ENCODE results near the gene ZMPSTE24.

The ZMPSTE24 gene

DNA sequence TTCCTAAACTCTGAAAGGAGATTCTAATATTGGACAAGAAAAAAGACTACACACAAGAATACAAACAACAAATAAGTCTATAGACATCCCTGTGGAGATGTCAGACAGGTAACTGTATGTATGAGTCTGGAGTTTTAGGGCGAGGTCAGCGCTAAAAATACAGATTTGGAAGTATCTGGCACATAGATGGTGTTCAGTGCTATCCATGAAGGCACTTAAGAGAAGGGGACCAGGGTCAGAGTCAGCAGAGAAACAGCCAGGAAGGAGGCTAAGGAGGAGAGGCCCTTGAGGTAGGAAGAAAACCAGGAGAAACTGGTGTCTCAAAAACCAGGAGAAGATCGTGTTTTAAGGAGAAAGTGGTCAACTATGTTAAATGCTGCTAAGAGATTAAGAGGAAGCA lies 18.1 kb downstream of the ZMPSTE24 start:
- peaks cover 56% of the 10 kb centered on the region for H3K36me3 ChIP-seq (ENCODE audit: control insufficient read depth, low read length)
- no peak overlapping the region for H3K27ac ChIP-seq (ENCODE audit: low read depth, low read length)
- no peak overlapping the region for H3K4me2 ChIP-seq (ENCODE audit: low read length)
- H3K9me3 ChIP-seq (ENCODE audit: control insufficient read depth, insufficient read depth, low read length): no peaks in the 10 kb centered on the region
- no peak overlapping the region for H3K4me3 ChIP-seq (ENCODE audit: low read length)
- no peak for TF ChIP-seq EZH2phosphoT487 (IDR thresholded peaks at IDR 0.05; ENCODE audit: borderline replicate concordance, low read length)
- TF ChIP-seq, protein P1, sequence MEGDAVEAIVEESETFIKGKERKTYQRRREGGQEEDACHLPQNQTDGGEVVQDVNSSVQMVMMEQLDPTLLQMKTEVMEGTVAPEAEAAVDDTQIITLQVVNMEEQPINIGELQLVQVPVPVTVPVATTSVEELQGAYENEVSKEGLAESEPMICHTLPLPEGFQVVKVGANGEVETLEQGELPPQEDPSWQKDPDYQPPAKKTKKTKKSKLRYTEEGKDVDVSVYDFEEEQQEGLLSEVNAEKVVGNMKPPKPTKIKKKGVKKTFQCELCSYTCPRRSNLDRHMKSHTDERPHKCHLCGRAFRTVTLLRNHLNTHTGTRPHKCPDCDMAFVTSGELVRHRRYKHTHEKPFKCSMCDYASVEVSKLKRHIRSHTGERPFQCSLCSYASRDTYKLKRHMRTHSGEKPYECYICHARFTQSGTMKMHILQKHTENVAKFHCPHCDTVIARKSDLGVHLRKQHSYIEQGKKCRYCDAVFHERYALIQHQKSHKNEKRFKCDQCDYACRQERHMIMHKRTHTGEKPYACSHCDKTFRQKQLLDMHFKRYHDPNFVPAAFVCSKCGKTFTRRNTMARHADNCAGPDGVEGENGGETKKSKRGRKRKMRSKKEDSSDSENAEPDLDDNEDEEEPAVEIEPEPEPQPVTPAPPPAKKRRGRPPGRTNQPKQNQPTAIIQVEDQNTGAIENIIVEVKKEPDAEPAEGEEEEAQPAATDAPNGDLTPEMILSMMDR (IDR thresholded peaks at IDR 0.05; ENCODE audit: low read depth, low read length, poor library complexity, severe bottlenecking): no peak
- H3K27me3 ChIP-seq (ENCODE audit: control insufficient read depth, low read length): no peaks in the 10 kb centered on the region
- no peaks in the 10 kb centered on the region for H4K20me1 ChIP-seq (ENCODE audit: control insufficient read depth, insufficient read depth, low read depth, low read length)
- no peaks in the 10 kb centered on the region for H3K79me2 ChIP-seq (ENCODE audit: control insufficient read depth, low read length)
- H3K9me2 ChIP-seq (replicated peaks; ENCODE audit: control insufficient read depth, low read length): no peaks in the 10 kb centered on the region
- no peaks in the 10 kb centered on the region for H3F3A ChIP-seq (ENCODE audit: control insufficient read depth, insufficient read depth)
- no peaks in the 10 kb centered on the region for H3K4me1 ChIP-seq (ENCODE audit: control insufficient read depth, low read length)

DNA sequence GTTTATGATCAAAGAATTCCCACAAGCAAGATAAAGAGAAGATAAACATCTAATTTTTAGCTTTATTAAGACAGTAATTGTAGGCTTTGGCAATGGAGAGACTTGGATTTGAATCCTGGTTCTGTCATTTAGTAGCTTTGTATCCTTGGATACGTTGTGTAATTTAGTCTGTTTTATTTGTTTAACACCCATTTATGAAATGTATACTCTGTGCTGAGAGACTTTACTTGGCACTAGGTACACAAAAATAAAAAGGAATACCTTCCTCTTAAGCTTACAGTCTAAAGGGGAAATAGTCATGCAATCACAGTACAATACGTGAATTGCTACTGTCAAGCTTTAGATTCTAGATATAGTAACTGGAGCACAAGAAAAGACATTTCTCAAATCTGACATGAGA lies 23.8 kb downstream of the ZMPSTE24 start:
- H3K4me1 ChIP-seq (ENCODE audit: control insufficient read depth, low read length): no peaks in the 10 kb centered on the region
- no peaks in the 10 kb centered on the region for H3K27me3 ChIP-seq (ENCODE audit: control insufficient read depth, low read length)
- no peak overlapping the region for H3K4me2 ChIP-seq (ENCODE audit: low read length)
- H3K27ac ChIP-seq (ENCODE audit: low read depth, low read length): no peak overlapping the region
- no peak for TF ChIP-seq EZH2phosphoT487 (IDR thresholded peaks at IDR 0.05; ENCODE audit: borderline replicate concordance, low read length)
- TF ChIP-seq, protein P1 (IDR thresholded peaks at IDR 0.05; ENCODE audit: low read depth, low read length, poor library complexity, severe bottlenecking): no peak
- H3F3A ChIP-seq (ENCODE audit: control insufficient read depth, insufficient read depth): 0 out of 2 replicates have a peak, but pooled peaks cover 4% of the 10 kb centered on the region
- no peaks in the 10 kb centered on the region for H4K20me1 ChIP-seq (ENCODE audit: control insufficient read depth, insufficient read depth, low read depth, low read length)
- no peaks in the 10 kb centered on the region; the same call in 1 of the 2 replicates for H3K79me2 ChIP-seq (ENCODE audit: control insufficient read depth, low read length)
- no peak overlapping the region for H3K4me3 ChIP-seq (ENCODE audit: low read length)
- no peaks in the 10 kb centered on the region for H3K9me2 ChIP-seq (replicated peaks; ENCODE audit: control insufficient read depth, low read length)
- H3K9me3 ChIP-seq (ENCODE audit: control insufficient read depth, insufficient read depth, low read length): no peaks in the 10 kb centered on the region
- H3K36me3 ChIP-seq (ENCODE audit: control insufficient read depth, low read length): peaks cover 31% of the 10 kb centered on the region

DNA sequence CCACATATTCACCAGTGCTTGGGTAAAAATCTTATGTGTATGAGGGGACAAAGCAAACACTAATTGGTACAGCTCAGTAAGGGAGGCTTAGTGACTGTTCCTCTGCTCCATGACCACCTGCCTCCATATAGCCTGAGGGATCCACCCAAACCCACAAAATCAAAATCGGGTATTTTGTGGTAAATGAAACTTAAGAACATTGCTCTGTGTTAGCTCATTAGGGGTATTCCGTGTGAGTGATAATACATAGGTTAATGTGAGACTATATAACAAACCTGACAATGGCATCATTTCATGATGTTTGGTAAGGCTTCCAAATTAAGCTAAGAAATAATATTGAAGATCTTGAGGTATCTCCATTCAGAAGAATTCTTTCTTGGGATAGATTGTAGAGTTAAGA lies 33.3 kb downstream of the ZMPSTE24 start:
- Histone ChIP-seq H4K20me1 (ENCODE audit: control insufficient read depth, insufficient read depth, low read depth, low read length) (no peaks in the 10 kb centered on the region), H3K4me1 (ENCODE audit: control insufficient read depth, low read length) (0 out of 2 replicates have a peak, but pooled peaks cover 5% of the 10 kb centered on the region), H3K36me3 (ENCODE audit: control insufficient read depth, low read length) (peaks cover 50% of the 10 kb centered on the region), H3K9me2 (replicated peaks; ENCODE audit: control insufficient read depth, low read length) (no peaks in the 10 kb centered on the region), H3K27me3 (ENCODE audit: control insufficient read depth, low read length) (no peaks in the 10 kb centered on the region), H3K9me3 (ENCODE audit: control insufficient read depth, insufficient read depth, low read length) (no peaks in the 10 kb centered on the region), H3K27ac (ENCODE audit: low read depth, low read length) (no peak overlapping the region), H3K4me2 (ENCODE audit: low read length) (no peak overlapping the region), H3F3A (ENCODE audit: control insufficient read depth, insufficient read depth) (peaks cover 3% of the 10 kb centered on the region; the same call in 1 of the 2 replicates), H3K4me3 (ENCODE audit: low read length) (no peak overlapping the region), H3K79me2 (ENCODE audit: control insufficient read depth, low read length) (no peaks in the 10 kb centered on the region)
- TF ChIP-seq, protein P1 (IDR thresholded peaks at IDR 0.05; ENCODE audit: low read depth, low read length, poor library complexity, severe bottlenecking): no peak
- TF ChIP-seq EZH2phosphoT487 (IDR thresholded peaks at IDR 0.05; ENCODE audit: borderline replicate concordance, low read length): no peak
